OCI-LY3 (cell line): ENCODE measurements around the gene COMMD10.

Experiments
- H2AFZ ChIP-seq: fragments of 200-600, 300-600 bp; shearing (Covaris generic); 2 replicates; pipeline ENCODE4 v1.6.0; 2014; ENCODE audit warnings: antibody characterized with exemption, low read depth, low read length
- H3K27ac ChIP-seq: fragments of 200-600, 300-600 bp; sonication (generic); 2 replicates; pipeline ENCODE4 v1.5.1; 2014; ENCODE audit warnings: mild to moderate bottlenecking, low read length, moderate library complexity, mixed read lengths
- H3K27me3 ChIP-seq: fragments of 200-600, 300-600 bp; sonication (generic); 2 replicates; pipeline ENCODE4 v1.6.1; 2014; ENCODE audit warnings: low read depth, low read length, mixed read lengths
- H3K36me3 ChIP-seq: fragments of 200-600, 300-600 bp; sonication (generic); replicated peaks from 2 replicates; pipeline ENCODE3; 2014; ENCODE audit warnings: low read depth, low read length, mixed read lengths
- H3K4me1 ChIP-seq: fragments of 300-600, 200-600 bp; sonication (generic); 2 replicates; pipeline ENCODE4 v1.6.1; 2014; ENCODE audit warnings: low read length, mixed read lengths
- H3K4me2 ChIP-seq: fragments of 200-600, 300-600 bp; sonication (generic); 2 replicates; pipeline ENCODE4 v1.6.1; 2014; ENCODE audit warnings: low read length, mixed read lengths
- H3K4me3 ChIP-seq: fragments of 300-600, 200-600 bp; sonication (generic); 2 replicates; pipeline ENCODE4 v1.5.1; 2014; ENCODE audit warnings: antibody characterized with exemption, mild to moderate bottlenecking, low read length, moderate library complexity
- H3K79me2 ChIP-seq: fragments of 300-600, 200-600 bp; shearing (Covaris generic); 2 replicates; pipeline ENCODE4 v1.6.1; 2014; ENCODE audit warnings: mild to moderate bottlenecking, low read length, mixed read lengths
- H3K9ac ChIP-seq: fragments of 300-600, 200-600 bp; shearing (Covaris generic); 2 replicates; pipeline ENCODE4 v1.6.0; 2014; ENCODE audit warnings: mild to moderate bottlenecking, low read length, moderate library complexity
- H3K9me3 ChIP-seq: fragments of 200-600, 300-600 bp; shearing (Covaris generic); 2 replicates; pipeline ENCODE4 v1.6.1; 2014; ENCODE audit warnings: low read length, mixed read lengths; ENCODE audit not compliant: insufficient read depth
- H4K20me1 ChIP-seq: fragments of 200-600, 300-600 bp; sonication (generic); 2 replicates; pipeline ENCODE4 v1.6.1; 2016; ENCODE audit warnings: low read length, mixed read lengths; ENCODE audit not compliant: insufficient read depth
- CTCF ChIP-seq: fragments of 200-600, 300-600 bp; sonication (generic); IDR thresholded peaks from 2 replicates; pipeline ENCODE4 v1.5.1; 2014; ENCODE audit warnings: antibody characterized with exemption, low read length, low read depth
- EZH2phosphoT487 ChIP-seq: fragments of 200-600 bp; shearing (Covaris generic); IDR thresholded peaks from 2 replicates; pipeline ENCODE4 v1.6.1; 2018; ENCODE audit warnings: antibody characterized with exemption, mixed run types, low read depth

COMMD10 gene

GRCh38 chr5:116329503-116329902 lies 244.7 kb downstream of the COMMD10 start:
- TF ChIP-seq CTCF (no peak), EZH2phosphoT487 (no peak)
- H3K36me3 ChIP-seq = peaks cover 8% of the 10 kb centered on the region
- no peaks in the 10 kb centered on the region for H4K20me1 ChIP-seq

GRCh38 chr5:116340799-116341198 lies 256.0 kb downstream of the COMMD10 start:
- H3K9ac ChIP-seq = no peak overlapping the region
- H3K79me2 ChIP-seq = no peaks in the 10 kb centered on the region
- no peaks in the 10 kb centered on the region for H3K27me3 ChIP-seq
- H3K9me3 ChIP-seq = no peaks in the 10 kb centered on the region; the same call in 1 of the 2 replicates
- TF ChIP-seq EZH2phosphoT487 (no peak), CTCF (no peak)
- no peaks in the 10 kb centered on the region for H4K20me1 ChIP-seq
- H3K36me3 ChIP-seq = no peaks in the 10 kb centered on the region
- H2AFZ ChIP-seq = no peak overlapping the region
- H3K4me1 ChIP-seq = peaks cover 11% of the 10 kb centered on the region
- no peak overlapping the region for H3K27ac ChIP-seq
- H3K4me3 ChIP-seq = no peak overlapping the region
- H3K4me2 ChIP-seq = no peak overlapping the region

More at GRCh38 chr5:116329503-116329902, 244.7 kb downstream of the COMMD10 start:
- H3K4me2 ChIP-seq = no peak overlapping the region
- no peak overlapping the region for H2AFZ ChIP-seq
- H3K4me1 ChIP-seq = no peaks in the 10 kb centered on the region
- H3K27me3 ChIP-seq = no peaks in the 10 kb centered on the region
- H3K4me3 ChIP-seq = no peak overlapping the region
- H3K79me2 ChIP-seq = no peaks in the 10 kb centered on the region
- no peak overlapping the region for H3K9ac ChIP-seq
- no peaks in the 10 kb centered on the region for H3K9me3 ChIP-seq
- H3K27ac ChIP-seq = no peak overlapping the region
